Neural progenitor cell (in vitro differentiated cells): ENCODE measurements around the gene MTFR1L.

Source experiments
- EZH2 ChIP-seq: fragments of 200-600 bp; sonication (generic); IDR thresholded peaks from 2 replicates; pipeline ENCODE4 v1.6.1; 2017; ENCODE audit warnings: antibody characterized with exemption, mild to moderate bottlenecking, moderate library complexity
- TF ChIP-seq, protein P1 (sequence below): fragments of 200-600 bp; sonication (generic); IDR thresholded peaks from 2 replicates; pipeline ENCODE4 v1.5.1; 2017; ENCODE audit warnings: antibody characterized with exemption, mild to moderate bottlenecking

DNA sequence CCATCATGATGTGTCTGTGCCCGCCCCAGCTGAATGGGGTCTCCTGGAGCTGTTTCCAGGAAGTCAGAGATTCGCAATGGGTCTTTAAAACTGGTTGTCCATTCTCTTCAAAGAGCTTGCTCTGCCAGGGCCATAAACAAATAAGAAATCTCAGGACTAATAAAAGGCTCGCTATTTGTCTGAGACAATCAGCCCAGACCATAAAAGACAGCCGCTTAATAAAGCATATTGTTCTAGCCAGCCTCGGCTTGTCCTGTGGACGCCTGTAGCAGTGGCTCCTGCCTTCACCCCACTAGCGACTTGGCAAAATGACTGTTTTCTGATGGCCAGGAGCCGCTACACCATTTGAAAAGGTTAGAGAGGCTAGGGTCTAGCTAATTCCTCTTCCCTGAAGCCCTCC, 40.4 kb upstream of the MTFR1L start:
- TF ChIP-seq, protein P1, sequence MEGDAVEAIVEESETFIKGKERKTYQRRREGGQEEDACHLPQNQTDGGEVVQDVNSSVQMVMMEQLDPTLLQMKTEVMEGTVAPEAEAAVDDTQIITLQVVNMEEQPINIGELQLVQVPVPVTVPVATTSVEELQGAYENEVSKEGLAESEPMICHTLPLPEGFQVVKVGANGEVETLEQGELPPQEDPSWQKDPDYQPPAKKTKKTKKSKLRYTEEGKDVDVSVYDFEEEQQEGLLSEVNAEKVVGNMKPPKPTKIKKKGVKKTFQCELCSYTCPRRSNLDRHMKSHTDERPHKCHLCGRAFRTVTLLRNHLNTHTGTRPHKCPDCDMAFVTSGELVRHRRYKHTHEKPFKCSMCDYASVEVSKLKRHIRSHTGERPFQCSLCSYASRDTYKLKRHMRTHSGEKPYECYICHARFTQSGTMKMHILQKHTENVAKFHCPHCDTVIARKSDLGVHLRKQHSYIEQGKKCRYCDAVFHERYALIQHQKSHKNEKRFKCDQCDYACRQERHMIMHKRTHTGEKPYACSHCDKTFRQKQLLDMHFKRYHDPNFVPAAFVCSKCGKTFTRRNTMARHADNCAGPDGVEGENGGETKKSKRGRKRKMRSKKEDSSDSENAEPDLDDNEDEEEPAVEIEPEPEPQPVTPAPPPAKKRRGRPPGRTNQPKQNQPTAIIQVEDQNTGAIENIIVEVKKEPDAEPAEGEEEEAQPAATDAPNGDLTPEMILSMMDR, result no peak
- TF ChIP-seq EZH2, result no peak
